Muscle layer of duodenum (tissue), 2 donors: ENCODE results near the gene PRKAA2.

Experiments used
- H3K27ac ChIP-seq: one replicate; pipeline ENCODE4 v1.7.0; 2013; ENCODE audit warnings: mild to moderate bottlenecking, low read length
- H3K27me3 ChIP-seq: one replicate; pipeline ENCODE4 v1.7.0; 2013; ENCODE audit warnings: low read depth, mild to moderate bottlenecking, control low read depth, low read length
- H3K36me3 ChIP-seq, 2 donors: one replicate each; pipeline ENCODE4 v1.7.0; 2013; ENCODE audit warnings: low read length in 2 of 2, control low read depth in 1 of 2, mild to moderate bottlenecking in 1 of 2; ENCODE audit not compliant: insufficient read depth in 2 of 2, control insufficient read depth in 1 of 2
- H3K4me1 ChIP-seq, 2 donors: one replicate each; pipeline ENCODE4 v1.7.0; 2013; ENCODE audit warnings: low read length in 2 of 2, mild to moderate bottlenecking in 2 of 2, control low read depth in 1 of 2, moderate library complexity in 1 of 2; ENCODE audit not compliant: insufficient read depth in 2 of 2, control insufficient read depth in 1 of 2
- H3K4me3 ChIP-seq, 2 donors: one replicate each; pipeline ENCODE4 v1.7.0; 2013; ENCODE audit warnings: low read length in 2 of 2, low read depth in 1 of 2, mild to moderate bottlenecking in 1 of 2
- H3K9me3 ChIP-seq, 2 donors: one replicate each; pipeline ENCODE4 v1.7.0; 2013; ENCODE audit warnings: low read length in 2 of 2, control low read depth in 1 of 2, mild to moderate bottlenecking in 1 of 2; ENCODE audit not compliant: control insufficient read depth in 1 of 2
- donor health status: healthy.

Gene PRKAA2

DNA sequence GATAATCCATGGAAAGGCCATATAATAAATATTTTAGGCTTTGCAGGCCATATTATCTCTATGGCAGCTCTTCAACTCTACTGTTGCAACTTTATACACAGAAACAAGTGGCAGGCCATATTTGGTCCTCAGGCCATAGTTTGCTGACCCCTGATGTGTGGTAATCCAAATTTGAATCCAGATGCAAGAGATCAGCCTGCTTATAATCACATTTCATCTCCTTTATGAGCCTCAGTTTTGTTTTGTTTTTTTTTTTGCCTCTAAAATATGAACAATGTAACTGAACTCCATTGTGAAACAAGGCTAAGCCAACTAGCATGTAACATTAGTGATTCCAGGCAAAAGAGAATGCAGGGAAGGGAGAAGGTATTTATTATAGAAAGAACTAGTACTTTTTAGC is 81.6 kb downstream of the PRKAA2 start:
- H3K27me3 ChIP-seq = peaks cover 5% of the 10 kb centered on the region
- H3K36me3 ChIP-seq = no peaks in the 10 kb centered on the region
- H3K9me3 ChIP-seq = no peaks in the 10 kb centered on the region
- no peaks in the 10 kb centered on the region for H3K4me1 ChIP-seq
- H3K4me3 ChIP-seq = no peak overlapping the region
- no peak overlapping the region for H3K27ac ChIP-seq

DNA sequence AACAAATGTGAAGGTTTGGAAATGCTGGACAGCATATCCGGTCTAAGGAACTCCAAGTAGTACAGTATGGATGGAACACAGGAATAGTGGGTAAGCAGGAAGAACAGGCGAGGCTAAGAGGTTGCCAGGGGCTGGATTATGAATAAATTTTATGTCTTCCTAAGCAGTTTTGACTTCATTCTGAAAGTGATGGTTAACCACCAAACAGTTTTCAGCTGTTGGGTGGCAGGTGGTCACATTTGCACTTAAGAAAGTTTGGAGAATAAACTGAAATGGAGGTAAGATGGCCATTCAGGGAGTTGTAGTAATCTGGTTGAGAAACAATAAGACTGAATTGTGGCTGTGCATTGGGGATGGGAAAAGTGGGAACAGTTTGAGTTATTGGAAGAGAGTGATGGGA is 83.8 kb downstream of the PRKAA2 start:
- H3K4me3 ChIP-seq = no peak overlapping the region
- no peaks in the 10 kb centered on the region for H3K4me1 ChIP-seq
- H3K36me3 ChIP-seq = no peaks in the 10 kb centered on the region
- peaks cover 5% of the 10 kb centered on the region for H3K27me3 ChIP-seq
- no peak overlapping the region for H3K27ac ChIP-seq
- no peaks in the 10 kb centered on the region for H3K9me3 ChIP-seq

GRCh38 chr1:56745231-56745630 is 100.1 kb downstream of the PRKAA2 start:
- H3K27ac ChIP-seq = no peak overlapping the region
- H3K4me3 ChIP-seq = no peak overlapping the region
- no peaks in the 10 kb centered on the region for H3K36me3 ChIP-seq
- no peaks in the 10 kb centered on the region for H3K4me1 ChIP-seq
- no peaks in the 10 kb centered on the region for H3K27me3 ChIP-seq
- no peaks in the 10 kb centered on the region for H3K9me3 ChIP-seq

GRCh38 chr1:56754708-56755479 is 109.8 kb downstream of the PRKAA2 start:
- H3K9me3 ChIP-seq = no peaks in the 10 kb centered on the region
- no peak overlapping the region for H3K4me3 ChIP-seq
- H3K27ac ChIP-seq = no peak overlapping the region
- H3K27me3 ChIP-seq = no peaks in the 10 kb centered on the region
- H3K36me3 ChIP-seq = no peaks in the 10 kb centered on the region
- H3K4me1 ChIP-seq = no peaks in the 10 kb centered on the region

- Histone ChIP-seq H3K4me1 (no peaks in the 10 kb centered on the region), H3K9me3 (no peaks in the 10 kb centered on the region), H3K27ac (no peak overlapping the region), H3K27me3 (no peaks in the 10 kb centered on the region), H3K4me3 (no peak overlapping the region), H3K36me3 (no peaks in the 10 kb centered on the region)
These were observed 110.8 kb downstream of the PRKAA2 start for GRCh38 chr1:56755911-56756310.

DNA sequence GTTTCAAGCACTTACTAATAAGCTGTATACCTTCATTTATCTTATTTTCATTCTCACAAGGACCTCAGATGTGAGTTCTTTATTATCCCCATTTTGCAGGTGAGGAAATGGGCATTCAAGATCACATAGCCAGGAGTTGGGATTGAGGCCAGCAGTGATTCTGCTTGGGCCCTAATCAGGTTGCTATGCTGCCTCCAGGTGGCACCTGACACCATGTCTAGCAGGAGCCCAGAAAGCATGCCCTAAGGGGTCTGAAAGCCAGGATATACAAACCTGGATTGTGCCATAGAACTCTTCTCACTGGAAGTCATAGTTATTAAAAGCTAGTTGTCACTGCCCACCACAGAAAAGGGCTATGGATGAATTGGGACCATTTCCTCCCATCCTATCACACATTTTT is 113.0 kb downstream of the PRKAA2 start:
- no peak overlapping the region for H3K4me3 ChIP-seq
- no peaks in the 10 kb centered on the region for H3K4me1 ChIP-seq
- no peaks in the 10 kb centered on the region for H3K27me3 ChIP-seq
- no peaks in the 10 kb centered on the region for H3K9me3 ChIP-seq
- H3K27ac ChIP-seq = no peak overlapping the region
- no peaks in the 10 kb centered on the region for H3K36me3 ChIP-seq

DNA sequence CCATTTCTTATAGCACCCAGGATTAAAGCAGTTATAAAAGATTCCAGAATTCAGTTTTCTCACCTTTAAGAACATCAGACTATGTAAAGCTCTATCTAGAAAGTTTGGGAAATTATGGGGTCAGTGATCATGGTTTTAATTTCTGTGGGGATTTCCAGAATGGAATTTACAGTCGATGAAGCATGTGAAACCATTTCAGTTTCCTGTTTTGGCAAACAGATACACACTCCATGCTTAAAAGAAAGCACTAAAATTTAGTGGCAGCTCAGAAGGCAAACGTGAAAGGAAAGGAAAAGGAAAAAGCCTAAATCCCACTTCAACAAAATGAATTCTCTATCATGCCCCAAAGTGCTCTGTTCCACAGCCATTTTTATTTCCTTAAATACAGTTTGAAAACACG is 113.7 kb downstream of the PRKAA2 start:
- H3K4me1 ChIP-seq = no peaks in the 10 kb centered on the region
- H3K4me3 ChIP-seq = no peak overlapping the region
- H3K27me3 ChIP-seq = no peaks in the 10 kb centered on the region
- H3K36me3 ChIP-seq = no peaks in the 10 kb centered on the region
- no peak overlapping the region for H3K27ac ChIP-seq
- no peaks in the 10 kb centered on the region for H3K9me3 ChIP-seq
